H1 (cell line): ENCODE data around the gene OR8G5. TPM values are rescaled to one million over a fixed set of nuclear protein-coding genes. Genes with fewer than 3 reads are reported as not detected.

ENCODE experiments used
- CTCF ChIA-PET: fragments of 300-600 bp; sonication (Branson Sonifier 250); formaldehyde crosslinking; loops from one replicate; lab custom pipeline; 2021; ENCODE audit not compliant: partially characterized antibody; lab: Charles Lee
- POLR2A ChIA-PET: fragments of 300-600 bp; sonication (Branson Sonifier 250); formaldehyde crosslinking; loops from one replicate; lab custom pipeline; 2021; ENCODE audit warnings: inconsistent platforms; ENCODE audit not compliant: partially characterized antibody; lab: Charles Lee
- DNase-seq, 2 experiments: peaks; one replicate each; pipeline versions ENCODE4 v3.0.0 to v3.0.0-alpha.2; 2010 to 2022; ENCODE audit warnings: low spot score in 2 of 2, low read depth in 1 of 2, mixed read lengths in 1 of 2
- FAIRE-seq: peaks from 2 replicates; lab custom pipeline; 2011; peaks lifted over from hg19 to GRCh38; lab: Jason Lieb, UNC
- H2AFZ ChIP-seq: 2 replicates; pipeline ENCODE4 v1.8.1; 2012; ENCODE audit warnings: low read length, inconsistent platforms
- H2AK5ac ChIP-seq: 2 replicates; pipeline ENCODE4 v1.6.1; 2013; ENCODE audit warnings: low read depth, low read length
- H2BK120ac ChIP-seq: replicated peaks from 2 replicates; pipeline ENCODE3; 2013; ENCODE audit warnings: low read depth, low read length, inconsistent platforms
- H2BK12ac ChIP-seq: 2 replicates; pipeline ENCODE4 v1.6.1; 2013; ENCODE audit warnings: low read depth, low read length
- H2BK15ac ChIP-seq: 2 replicates; pipeline ENCODE4 v1.6.1; 2013; ENCODE audit warnings: low read length
- H2BK20ac ChIP-seq: 2 replicates; pipeline ENCODE4 v1.6.1; 2013; ENCODE audit warnings: low read length
- H2BK5ac ChIP-seq: 2 replicates; pipeline ENCODE4 v1.6.1; 2013; ENCODE audit warnings: low read depth, low read length
- H3K14ac ChIP-seq: 2 replicates; pipeline ENCODE4 v1.6.1; 2013; ENCODE audit warnings: inconsistent platforms; ENCODE audit not compliant: insufficient read length
- H3K18ac ChIP-seq: 2 replicates; pipeline ENCODE4 v1.6.1; 2013; ENCODE audit warnings: low read length; ENCODE audit errors: extremely low read depth
- H3K23ac ChIP-seq: 2 replicates; pipeline ENCODE4 v1.6.1; 2013; ENCODE audit warnings: inconsistent platforms; ENCODE audit not compliant: insufficient read length
- H3K23me2 ChIP-seq: 2 replicates; pipeline ENCODE4 v1.6.1; 2013; ENCODE audit warnings: low read depth, low read length
- H3K27ac ChIP-seq: 2 replicates; pipeline ENCODE4 v1.6.1; 2011; ENCODE audit warnings: low read depth, low read length, inconsistent platforms
- H3K27me3 ChIP-seq, 4 experiments: replicated peaks in 1 of 4; 1 replicate in 1 of 4; 2 replicates in 3 of 4; pipeline versions ENCODE4 v1.6.1 to v1.8.1; 2011 to 2013; ENCODE audit warnings: low read length in 3 of 4, mild to moderate bottlenecking in 3 of 4, inconsistent platforms in 2 of 4, mixed read lengths in 2 of 4, moderate library complexity in 1 of 4; ENCODE audit not compliant: control insufficient read depth in 3 of 4, insufficient read depth in 3 of 4; ENCODE audit errors: extremely low read depth in 1 of 4
- H3K36me3 ChIP-seq, 4 experiments: 2 replicates each; pipeline versions ENCODE4 v1.6.1 to v1.8.1; 2011 to 2013; ENCODE audit warnings: mild to moderate bottlenecking in 4 of 4, low read length in 3 of 4, moderate library complexity in 2 of 4, control low read depth in 1 of 4, inconsistent platforms in 1 of 4; ENCODE audit not compliant: insufficient read depth in 4 of 4, control insufficient read depth in 2 of 4
- H3K4ac ChIP-seq: replicated peaks from 2 replicates; pipeline ENCODE3; 2013; ENCODE audit warnings: low read length, low read depth, mixed read lengths, inconsistent platforms; ENCODE audit not compliant: insufficient read length
- H3K4me1 ChIP-seq, 4 experiments: replicated peaks in 1 of 4; 1 replicate in 1 of 4; 2 replicates in 3 of 4; pipeline versions ENCODE4 v1.6.1 to v1.8.1; 2011 to 2013; ENCODE audit warnings: low read length in 3 of 4, inconsistent platforms in 2 of 4, mixed read lengths in 1 of 4; ENCODE audit not compliant: insufficient read depth in 4 of 4, control insufficient read depth in 3 of 4
- H3K4me2 ChIP-seq, 2 experiments: 2 replicates each; pipeline versions ENCODE4 v1.6.1 to v1.8.1; 2011 to 2013; ENCODE audit warnings: low read depth in 2 of 2, low read length in 2 of 2, control low read depth in 1 of 2, inconsistent platforms in 1 of 2, mild to moderate bottlenecking in 1 of 2; ENCODE audit not compliant: insufficient read depth in 1 of 2
- H3K4me3 ChIP-seq, 4 experiments: fragments of 200-600, 300-600 bp in 1 of 4; sonication (generic), shearing (Covaris generic), sonication (Bioruptor Twin) in 1 of 4; 2 replicates each; pipeline versions ENCODE4 v1.5.1 to v1.8.1; 2011 to 2016; ENCODE audit warnings: low read length in 4 of 4, low read depth in 3 of 4, control low read depth in 2 of 4, inconsistent platforms in 2 of 4, mild to moderate bottlenecking in 2 of 4, mixed read lengths in 1 of 4, moderate library complexity in 1 of 4; ENCODE audit not compliant: insufficient read depth in 2 of 4; ENCODE audit errors: extremely low read depth in 1 of 4
- H3K56ac ChIP-seq: replicated peaks from 2 replicates; pipeline ENCODE3; 2013; ENCODE audit warnings: low read depth, mild to moderate bottlenecking, mixed read lengths, low read length, inconsistent platforms; ENCODE audit not compliant: insufficient read length
- H3K79me1 ChIP-seq: 2 replicates; pipeline ENCODE4 v1.6.1; 2013; ENCODE audit warnings: low read depth, low read length, control low read depth
- H3K79me2 ChIP-seq, 2 experiments: 2 replicates each; pipeline versions ENCODE4 v1.6.1 to v1.8.1; 2012 to 2013; ENCODE audit warnings: low read length in 2 of 2, mild to moderate bottlenecking in 2 of 2, inconsistent platforms in 1 of 2; ENCODE audit not compliant: insufficient read depth in 2 of 2, control insufficient read depth in 1 of 2
- H3K9ac ChIP-seq, 4 experiments: replicated peaks in 1 of 4; 1 replicate in 1 of 4; 2 replicates in 3 of 4; pipeline versions ENCODE4 v1.6.1 to v1.8.1; 2011 to 2013; ENCODE audit warnings: low read depth in 3 of 4, low read length in 3 of 4, control low read depth in 2 of 4, mild to moderate bottlenecking in 2 of 4, moderate library complexity in 2 of 4, inconsistent platforms in 1 of 4; ENCODE audit errors: extremely low read depth in 1 of 4
- H3K9me3 ChIP-seq, 2 experiments: 2 replicates each; pipeline versions ENCODE4 v1.6.1 to v1.8.1; 2012 to 2013; ENCODE audit warnings: mild to moderate bottlenecking in 2 of 2, moderate library complexity in 2 of 2, control low read depth in 1 of 2, inconsistent platforms in 1 of 2, low read depth in 1 of 2, low read length in 1 of 2, mixed read lengths in 1 of 2; ENCODE audit not compliant: insufficient read depth in 2 of 2
- H4K20me1 ChIP-seq, 2 experiments: replicated peaks in 1 of 2; 2 replicates each; pipeline versions ENCODE3 to v1.8.1; 2011 to 2013; ENCODE audit warnings: inconsistent platforms in 2 of 2, low read length in 2 of 2, mild to moderate bottlenecking in 1 of 2; ENCODE audit not compliant: insufficient read depth in 2 of 2, control insufficient read depth in 1 of 2
- H4K5ac ChIP-seq: 2 replicates; pipeline ENCODE4 v1.6.1; 2013; ENCODE audit warnings: low read length, low read depth, mixed read lengths, inconsistent platforms; ENCODE audit not compliant: insufficient read length
- H4K8ac ChIP-seq: 2 replicates; pipeline ENCODE4 v1.8.0; 2013; ENCODE audit warnings: mild to moderate bottlenecking, moderate library complexity, low read length, inconsistent platforms; ENCODE audit not compliant: insufficient read depth; ENCODE audit errors: extremely low read depth
- H4K91ac ChIP-seq: replicated peaks from 2 replicates; pipeline ENCODE3; 2013; ENCODE audit warnings: low read length, mixed read lengths, inconsistent platforms; ENCODE audit not compliant: insufficient read length
- ATF2 ChIP-seq: IDR thresholded peaks from 2 replicates; pipeline ENCODE4 v1.6.1; 2012; ENCODE audit warnings: low read length, inconsistent platforms
- CREB1 ChIP-seq: IDR thresholded peaks from 2 replicates; pipeline ENCODE4 v1.6.1; 2012; ENCODE audit warnings: inconsistent platforms
- HDAC2 ChIP-seq, 2 experiments: fragments of 300-600 bp in 1 of 2; sonication (generic) in 1 of 2; IDR thresholded peaks; 2 replicates each; pipeline ENCODE4 v1.6.1; 2011 to 2012; ENCODE audit warnings: low read depth in 2 of 2, low read length in 2 of 2, mild to moderate bottlenecking in 2 of 2, moderate library complexity in 2 of 2, borderline replicate concordance in 1 of 2, inconsistent platforms in 1 of 2
- KDM1A ChIP-seq: fragments of 200-600, 300-600 bp; sonication (generic); IDR thresholded peaks from 2 replicates; pipeline ENCODE4 v1.7.1; 2016; ENCODE audit warnings: mild to moderate bottlenecking, low read length, borderline replicate concordance
- NANOG ChIP-seq: IDR thresholded peaks from 2 replicates; pipeline ENCODE4 v1.6.1; 2011; ENCODE audit warnings: low read length, low read depth, mild to moderate bottlenecking, inconsistent platforms; ENCODE audit not compliant: insufficient read depth, poor library complexity, severe bottlenecking
- RAD21 ChIP-seq, 2 experiments: IDR thresholded peaks in 1 of 2; conservative IDR thresholded peaks in 1 of 2; 2 replicates each; pipeline ENCODE4 v1.6.1; 2011; ENCODE audit warnings: low read depth in 2 of 2, low read length in 2 of 2, improper control_type of control experiment in 1 of 2, inconsistent platforms in 1 of 2, mild to moderate bottlenecking in 1 of 2, moderate library complexity in 1 of 2
- TEAD4 ChIP-seq: IDR thresholded peaks from 2 replicates; pipeline ENCODE4 v1.6.1; 2012; ENCODE audit warnings: low read depth, low read length, inconsistent platforms, mixed read lengths
- USF2 ChIP-seq: IDR thresholded peaks from 2 replicates; pipeline ENCODE4 v1.6.1; 2011; ENCODE audit warnings: low read length, improper control_type of control experiment
- WGBS, 2 experiments: shearing (Covaris generic) in 1 of 2; methylation state at CpG; one replicate each; pipeline versions ENCODE4 v1.1.6 to v1.1.7; 2013 to 2015; ENCODE audit warnings: low lambda C conversion rate in 2 of 2, mixed read lengths in 2 of 2, inconsistent platforms in 1 of 2, low coverage in 1 of 2, missing lambda C conversion rate in 1 of 2; ENCODE audit not compliant: insufficient replicate concordance in 2 of 2, insufficient coverage in 1 of 2, insufficient read length in 1 of 2; ENCODE audit errors: extremely low coverage in 1 of 2, missing lambda C conversion rate in 1 of 2; 5-methylcytosine and 5-hydroxymethylcytosine counted together
- long read RNA-seq, 2 experiments: library from RNA in 1 of 2; library from capped mRNA in 1 of 2; stranded (forward); transcript quantifications; one replicate each; pipeline ENCODE4 v2.0.0, GENCODE V29; 2021; ENCODE audit warnings: inconsistent platforms in 1 of 2
- polyA minus RNA-seq, 3 experiments: library from RNA; depleted of rRNA, polyadenylated mRNA; stranded (reverse); fragments of >200 nt; gene quantifications; 1 replicate in 2 of 3; 2 replicates in 1 of 3; pipeline ENCODE4 v1.2.3, GENCODE V29; 2011
- polyA plus RNA-seq, 7 experiments: library from polyadenylated mRNA; depleted of rRNA in 3 of 7; stranded (reverse) in 5 of 7; unstranded in 2 of 7; fragments of >200 nt in 5 of 7; fragments of 200-250 nt in 2 of 7; gene quantifications; 1 replicate in 5 of 7; 2 replicates in 1 of 7; 4 replicates in 1 of 7; pipeline versions ENCODE4 v1.2.1 to v1.2.3, GENCODE V29; 2011 to 2013; ENCODE audit warnings: missing spikeins in 2 of 7, mixed read lengths in 2 of 7
- total RNA-seq: library from RNA; stranded (reverse); fragmentation: NEBNext Ultra II Directional; extraction: Animal tissue kit (Norgen Biotek cat#: 25700); gene quantifications from 2 replicates; pipeline ENCODE4 v1.2.1, GENCODE V29; 2021

OR8G5 gene
- not detected in 2 replicates for total RNA-seq
- not detected in 2 replicates for polyA plus RNA-seq (2011; rRNA removed)
- not detected for polyA plus RNA-seq (2011; cell fraction: cytosol; rRNA removed)
- polyA plus RNA-seq (2011; cell fraction: nucleus; rRNA removed) = not detected
- polyA plus RNA-seq (2012, experiment 1 of 2) = not detected in 4 replicates
- polyA plus RNA-seq (2012, experiment 2 of 2) = not detected
- polyA plus RNA-seq (2013, experiment 1 of 2) = not detected
- polyA plus RNA-seq (2013, experiment 2 of 2) = not detected
- polyA minus RNA-seq (2011; rRNA and poly(A)+ RNA removed) = not detected in 2 replicates
- not detected for polyA minus RNA-seq (2011; cell fraction: cytosol; rRNA and poly(A)+ RNA removed)
- polyA minus RNA-seq (2011; cell fraction: nucleus; rRNA and poly(A)+ RNA removed) = not detected
- long read RNA-seq, experiment 1 = 0 reads
- long read RNA-seq, experiment 2 = 0 reads

GRCh38 chr11:124256076-124256475, at the start of gene OR8G5:
TSS of gene OR8G5 (plus strand) at chr11:124256376. CDS start at chr11:124264932, 8,556 bp downstream.
- Histone ChIP-seq H3K9ac (no peak within 1 kb of the TSS), H3K27ac (no peak within 1 kb of the TSS), H3K27me3 (no peaks in the 10 kb centered on the region), H4K8ac (no peak within 1 kb of the TSS), H3K79me1 (no peaks in the 10 kb centered on the region), H3K4ac (no peak within 1 kb of the TSS), H3K4me2 (no peak within 1 kb of the TSS), H3K56ac (no peak within 1 kb of the TSS), H3K9me3 (no peaks in the 10 kb centered on the region), H3K4me3 (no peak within 1 kb of the TSS), H3K36me3 (no peaks in the 10 kb centered on the region), H2BK5ac (no peak within 1 kb of the TSS), H3K23me2 (no peaks in the 10 kb centered on the region), H4K5ac (no peak within 1 kb of the TSS), H4K91ac (no peak within 1 kb of the TSS), H3K14ac (no peak within 1 kb of the TSS), H2BK15ac (no peak within 1 kb of the TSS), H2BK20ac (no peak within 1 kb of the TSS), H2BK120ac (no peak within 1 kb of the TSS), H3K18ac (no peak within 1 kb of the TSS), H2BK12ac (no peak within 1 kb of the TSS), H2AK5ac (no peak within 1 kb of the TSS), H3K23ac (no peak within 1 kb of the TSS), H3K79me2 (no peaks in the 10 kb centered on the region), H2AFZ (0 out of 2 replicates have a peak within 1 kb of the TSS, but pooled peaks have one; percentile 19), H4K20me1 (no peaks in the 10 kb centered on the region), H3K4me1 (no peaks in the 10 kb centered on the region)
- 97% methylated on average over 4 of the region's 4 CpGs; no CpG with 5 or more reads in 1 of the 2 experiments for WGBS, 2 experiments
- FAIRE-seq (no peak), DNase-seq (no peak)
- TF ChIP-seq RAD21 (IDR thresholded peaks at IDR 0.05 in 1 of 2, conservative IDR thresholded peaks at IDR 0.05 in 1 of 2; ENCODE audit: low read depth in 2 of 2, low read length in 2 of 2) (no peak), ATF2 (no peak), KDM1A (no peak), NANOG (no peak), TEAD4 (no peak), USF2 (no peak), CREB1 (no peak), HDAC2 (IDR thresholded peaks at IDR 0.05; ENCODE audit: borderline replicate concordance in 1 of 2, low read depth in 2 of 2, low read length in 2 of 2) (no peak)
- ChIA-PET CTCF (interaction anchor here (0.7 to 1.6 kb wide), 3 partner anchors 22 to 1848 kb away, joined by 3 to 7 read pairs (median 3); no protein-coding TSS in a partner anchor), POLR2A (no interaction called here)
